PC-3 (cell line): ENCODE measurements around the gene FBN3. TPM values are rescaled to one million over a fixed set of nuclear protein-coding genes. Genes with fewer than 3 reads are reported as not detected.

Source experiments
- ATAC-seq: fragments of 200-7000 bp; cut with Tn5 transposase; 2 replicates; pipeline ENCODE4 v1.9.1; 2020; ENCODE audit warnings: mild to moderate bottlenecking, moderate library complexity
- BruUV-seq: library from RNA; stranded (reverse); fragments of 400-500 nt; replicated peaks from 2 replicates; lab custom pipeline; 2021; lab: Mats Ljungman, UMichigan
- CTCF ChIA-PET: fragments of 300-600 bp; sonication (Branson Sonifier 250); formaldehyde crosslinking; loops from one replicate; lab custom pipeline; 2022; ENCODE audit warnings: antibody characterized with exemption; lab: Charles Lee
- POLR2A ChIA-PET: fragments of 300-600 bp; sonication (Branson Sonifier 250); formaldehyde crosslinking; loops from one replicate; lab custom pipeline; 2022; ENCODE audit warnings: antibody characterized with exemption; ENCODE audit not compliant: unreplicated experiment; lab: Charles Lee
- DNase-seq: peaks from one replicate; pipeline ENCODE4 v3.0.0-alpha.2; 2015
- H2AFZ ChIP-seq: fragments of 300-600 bp; sonication (generic); 2 replicates; pipeline ENCODE4 v1.6.0; 2016; ENCODE audit warnings: antibody characterized with exemption, low read length
- H3F3A ChIP-seq: fragments of 300-600 bp; sonication (generic); one replicate; pipeline ENCODE4 v1.6.0; 2017; ENCODE audit warnings: antibody characterized with exemption, low read length, control low read depth, mild to moderate bottlenecking; ENCODE audit not compliant: unreplicated experiment
- H3K27ac ChIP-seq: fragments of 300-600 bp; sonication (generic); 2 replicates; pipeline ENCODE4 v1.5.1; 2016; ENCODE audit warnings: mild to moderate bottlenecking, low read length
- H3K27me3 ChIP-seq: fragments of 300-600 bp; sonication (generic); 2 replicates; pipeline ENCODE4 v1.6.1; 2016; ENCODE audit warnings: low read length, mixed read lengths
- H3K36me3 ChIP-seq: fragments of 300-600 bp; sonication (generic); 2 replicates; pipeline ENCODE4 v1.6.1; 2016; ENCODE audit warnings: low read depth, mixed run types, low read length, mixed read lengths
- H3K4me1 ChIP-seq: fragments of 300-600 bp; sonication (generic); 2 replicates; pipeline ENCODE4 v1.5.1; 2016; ENCODE audit warnings: low read length; ENCODE audit not compliant: insufficient read depth
- H3K4me2 ChIP-seq: fragments of 300-600 bp; sonication (generic); 2 replicates; pipeline ENCODE4 v1.6.0; 2016; ENCODE audit warnings: low read length
- H3K4me3 ChIP-seq: fragments of 300-600 bp; sonication (generic); 2 replicates; pipeline ENCODE4 v1.5.1; 2016; ENCODE audit warnings: mild to moderate bottlenecking, low read length, mixed read lengths
- H3K79me2 ChIP-seq: fragments of 300-600 bp; sonication (generic); 2 replicates; pipeline ENCODE4 v1.6.1; 2017; ENCODE audit warnings: low read length, mixed read lengths
- H3K9ac ChIP-seq: fragments of 300-600 bp; sonication (generic); 2 replicates; pipeline ENCODE4 v1.6.0; 2016; ENCODE audit warnings: mild to moderate bottlenecking, low read length
- H3K9me2 ChIP-seq: fragments of 300-600 bp; sonication (generic); replicated peaks from 2 replicates; pipeline ENCODE4 v1.6.1; 2016; ENCODE audit warnings: mixed run types, low read length, mixed read lengths
- H3K9me3 ChIP-seq: fragments of 300-600 bp; sonication (generic); 2 replicates; pipeline ENCODE4 v1.6.1; 2016; ENCODE audit warnings: low read length, mixed read lengths
- H4K20me1 ChIP-seq: fragments of 300-600 bp; sonication (generic); 2 replicates; pipeline ENCODE4 v1.6.1; 2016; ENCODE audit warnings: low read length, mixed read lengths
- EZH2 ChIP-seq: fragments of 300-600 bp; sonication (generic); IDR thresholded peaks from one replicate; pipeline ENCODE4 v1.6.1; 2017; ENCODE audit warnings: antibody characterized with exemption, mild to moderate bottlenecking, low read length; ENCODE audit not compliant: unreplicated experiment
- EZH2phosphoT487 ChIP-seq: fragments of 300-600 bp; sonication (generic); IDR thresholded peaks from 2 replicates; pipeline ENCODE4 v1.6.1; 2018; ENCODE audit warnings: mild to moderate bottlenecking, antibody characterized with exemption, low read length, borderline replicate concordance
- intact Hi-C: fragments of 100-400 bp; cut with micrococcal nuclease; formaldehyde crosslinking; loops from 2 replicates; pipeline ENCODE4 v1.9.0; 2023
- total RNA-seq: library from RNA; depleted of rRNA; stranded (reverse); fragments of >200 nt; gene quantifications from 2 replicates; pipeline ENCODE4 v1.2.3, GENCODE V29; 2014
- TF ChIP-seq, protein P1 (sequence below): fragments of 300-600 bp; sonication (generic); conservative IDR thresholded peaks from 2 replicates; pipeline ENCODE4 v1.5.1; 2017; ENCODE audit warnings: antibody characterized with exemption, low read depth, mild to moderate bottlenecking, low read length

The FBN3 gene
- total RNA-seq, 1 experiment from 2014 or later: under 0.01 TPM

DNA sequence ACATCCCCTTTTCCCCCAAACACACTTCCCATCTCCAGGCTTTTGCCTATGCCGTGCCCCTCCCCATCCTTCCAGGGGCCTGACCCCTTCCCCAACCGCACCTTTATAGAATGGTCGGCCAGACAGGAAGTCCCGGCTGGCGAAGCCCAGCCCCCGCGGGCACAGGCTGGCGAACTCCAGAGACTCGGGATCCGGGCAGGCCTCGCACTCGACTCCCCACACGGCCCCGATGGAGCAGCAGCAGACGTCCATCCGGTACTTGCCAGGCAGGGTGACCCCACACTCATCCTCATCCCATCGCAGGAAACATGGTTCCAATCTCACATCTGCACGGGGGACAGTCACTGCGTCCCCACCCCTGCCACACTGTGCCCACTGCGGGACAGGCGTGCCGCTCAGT lies 25.7 kb downstream of the FBN3 start:
- no peaks in the 10 kb centered on the region for H3K4me1 ChIP-seq
- H3F3A ChIP-seq: no peaks in the 10 kb centered on the region
- TF ChIP-seq EZH2: no peak
- TF ChIP-seq EZH2phosphoT487: no peak
- TF ChIP-seq, protein P1, sequence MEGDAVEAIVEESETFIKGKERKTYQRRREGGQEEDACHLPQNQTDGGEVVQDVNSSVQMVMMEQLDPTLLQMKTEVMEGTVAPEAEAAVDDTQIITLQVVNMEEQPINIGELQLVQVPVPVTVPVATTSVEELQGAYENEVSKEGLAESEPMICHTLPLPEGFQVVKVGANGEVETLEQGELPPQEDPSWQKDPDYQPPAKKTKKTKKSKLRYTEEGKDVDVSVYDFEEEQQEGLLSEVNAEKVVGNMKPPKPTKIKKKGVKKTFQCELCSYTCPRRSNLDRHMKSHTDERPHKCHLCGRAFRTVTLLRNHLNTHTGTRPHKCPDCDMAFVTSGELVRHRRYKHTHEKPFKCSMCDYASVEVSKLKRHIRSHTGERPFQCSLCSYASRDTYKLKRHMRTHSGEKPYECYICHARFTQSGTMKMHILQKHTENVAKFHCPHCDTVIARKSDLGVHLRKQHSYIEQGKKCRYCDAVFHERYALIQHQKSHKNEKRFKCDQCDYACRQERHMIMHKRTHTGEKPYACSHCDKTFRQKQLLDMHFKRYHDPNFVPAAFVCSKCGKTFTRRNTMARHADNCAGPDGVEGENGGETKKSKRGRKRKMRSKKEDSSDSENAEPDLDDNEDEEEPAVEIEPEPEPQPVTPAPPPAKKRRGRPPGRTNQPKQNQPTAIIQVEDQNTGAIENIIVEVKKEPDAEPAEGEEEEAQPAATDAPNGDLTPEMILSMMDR: no peak
- DNase-seq (no peak), ATAC-seq (no peak)
- no peak overlapping the region for H3K27ac ChIP-seq
- H3K9ac ChIP-seq: no peak overlapping the region
- ChIA-PET POLR2A (no interaction called here), CTCF (no interaction called here)
- no peaks in the 10 kb centered on the region for H3K9me2 ChIP-seq
- no peaks in the 10 kb centered on the region for H3K9me3 ChIP-seq
- H3K27me3 ChIP-seq: peaks cover 6% of the 10 kb centered on the region
- no peak overlapping the region for H3K4me3 ChIP-seq
- H3K79me2 ChIP-seq: no peaks in the 10 kb centered on the region
- no TSS peak for BruUV-seq
- H4K20me1 ChIP-seq: no peaks in the 10 kb centered on the region
- no peak overlapping the region for H2AFZ ChIP-seq
- H3K36me3 ChIP-seq: no peaks in the 10 kb centered on the region
- intact Hi-C loops: no loop called here
- no peak overlapping the region for H3K4me2 ChIP-seq

GRCh38 chr19:8120636-8121480 lies 28.5 kb downstream of the FBN3 start:
- no peaks in the 10 kb centered on the region for H3K27me3 ChIP-seq
- no peak for DNase-seq
- H3K9me2 ChIP-seq: no peaks in the 10 kb centered on the region
- no peaks in the 10 kb centered on the region for H3K79me2 ChIP-seq
- no peaks in the 10 kb centered on the region for H3K4me1 ChIP-seq
- H3K4me2 ChIP-seq: no peak overlapping the region
- BruUV-seq: no TSS peak
- intact Hi-C loops: no loop called here
- no peak overlapping the region for H3K4me3 ChIP-seq
- ATAC-seq: no peak
- no peaks in the 10 kb centered on the region for H3F3A ChIP-seq
- H4K20me1 ChIP-seq: no peaks in the 10 kb centered on the region
- H3K36me3 ChIP-seq: no peaks in the 10 kb centered on the region
- no peak overlapping the region for H3K9ac ChIP-seq
- H2AFZ ChIP-seq: no peak overlapping the region
- CTCF ChIA-PET: no interaction called here
- no peaks in the 10 kb centered on the region for H3K9me3 ChIP-seq
- POLR2A ChIA-PET: no interaction called here
- TF ChIP-seq EZH2phosphoT487 (no peak), EZH2 (no peak)
- TF ChIP-seq, protein P1: no peak
- H3K27ac ChIP-seq: no peak overlapping the region

DNA sequence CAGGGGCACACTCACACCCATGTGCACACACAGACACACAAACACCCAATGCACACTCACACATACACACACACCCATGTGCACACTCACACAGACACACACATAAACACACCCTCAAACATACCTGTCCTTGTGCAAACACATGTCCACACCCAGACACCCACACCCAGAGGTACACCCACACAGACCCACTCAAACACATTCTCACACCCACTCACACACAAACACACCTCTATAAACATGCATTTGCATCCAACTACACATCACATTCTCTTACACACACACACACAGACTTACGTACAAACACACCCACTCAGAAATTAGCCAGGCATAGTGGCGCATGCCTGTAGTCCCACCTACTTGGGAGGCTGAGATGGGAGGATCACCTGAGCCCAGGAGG lies 31.4 kb downstream of the FBN3 start:
- Histone ChIP-seq H3K9ac (no peak overlapping the region), H3K79me2 (no peaks in the 10 kb centered on the region), H3K9me3 (no peaks in the 10 kb centered on the region), H2AFZ (no peak overlapping the region), H3K4me1 (no peaks in the 10 kb centered on the region), H4K20me1 (no peaks in the 10 kb centered on the region), H3K4me3 (no peak overlapping the region), H3F3A (no peaks in the 10 kb centered on the region), H3K36me3 (no peaks in the 10 kb centered on the region), H3K4me2 (no peak overlapping the region), H3K27me3 (no peaks in the 10 kb centered on the region), H3K9me2 (no peaks in the 10 kb centered on the region), H3K27ac (no peak overlapping the region)
- BruUV-seq: no TSS peak
- ChIA-PET POLR2A (no interaction called here), CTCF (no interaction called here)
- intact Hi-C loops: no loop called here
- ATAC-seq: no peak
- TF ChIP-seq, protein P1: no peak
- TF ChIP-seq EZH2phosphoT487 (no peak), EZH2 (no peak)
- DNase-seq: no peak
